CD4-positive, CD25-positive, alpha-beta regulatory T cell (primary cell): Measurements from ENCODE around the gene DHRSX. TPM values are rescaled to one million over a fixed set of nuclear protein-coding genes. Genes with fewer than 3 reads are reported as not detected.

Experiments
- ATAC-seq, 2 donors: fragments of 150-1000 bp; cut with Tn5 transposase; one replicate each; pipeline ENCODE4 v1.10.0; 2021; ENCODE audit warnings: low read depth in 2 of 2, moderate number of reproducible peaks in 2 of 2, moderate library complexity in 1 of 2
- DNase-seq, 3 donors: peaks; one replicate each; pipeline versions ENCODE4 v3.0.0 to v3.0.0-alpha.2; 2012 to 2022; ENCODE audit warnings: mixed read lengths in 1 of 3
- H3K27ac ChIP-seq: one replicate; pipeline ENCODE4 v1.7.0; 2013; ENCODE audit warnings: mild to moderate bottlenecking, low read length; ENCODE audit not compliant: insufficient read depth, poor library complexity, severe bottlenecking
- H3K27me3 ChIP-seq: one replicate; pipeline ENCODE4 v1.7.0; 2013; ENCODE audit warnings: low read length; ENCODE audit not compliant: control insufficient read depth, insufficient read depth
- H3K36me3 ChIP-seq: one replicate; pipeline ENCODE4 v1.7.0; 2013; ENCODE audit warnings: mild to moderate bottlenecking, low read length, moderate library complexity; ENCODE audit not compliant: control insufficient read depth, insufficient read depth
- H3K4me1 ChIP-seq: 2 replicates; pipeline ENCODE4 v1.7.0; 2013; ENCODE audit warnings: mild to moderate bottlenecking, low read length; ENCODE audit not compliant: insufficient read depth, control insufficient read depth, poor library complexity, severe bottlenecking
- H3K4me3 ChIP-seq: one replicate; pipeline ENCODE4 v1.7.0; 2013; ENCODE audit warnings: low read depth, mild to moderate bottlenecking, low read length, moderate library complexity
- H3K9me3 ChIP-seq, 2 experiments: 1 replicate in 1 of 2; 2 replicates in 1 of 2; pipeline ENCODE4 v1.7.0; 2013; ENCODE audit warnings: low read length in 2 of 2, mild to moderate bottlenecking in 1 of 2, moderate library complexity in 1 of 2; ENCODE audit not compliant: control insufficient read depth in 2 of 2
- H3K27ac Mint-ChIP-seq, 3 donors: one replicate each; pipeline ENCODE4 v1.8.0; 2020 to 2022; ENCODE audit warnings: mild to moderate bottlenecking in 3 of 3, mixed read lengths in 3 of 3, moderate library complexity in 2 of 3
- H3K27me3 Mint-ChIP-seq: one replicate; pipeline ENCODE4 v1.8.0; 2022; ENCODE audit warnings: mild to moderate bottlenecking, mixed read lengths
- H3K36me3 Mint-ChIP-seq: one replicate; pipeline ENCODE4 v1.8.0; 2020; ENCODE audit warnings: mixed read lengths
- H3K4me1 Mint-ChIP-seq, 4 donors: one replicate each; pipeline ENCODE4 v1.8.0; 2020 to 2022; ENCODE audit warnings: mixed read lengths in 4 of 4, mild to moderate bottlenecking in 1 of 4
- H3K4me3 Mint-ChIP-seq, 4 donors: one replicate each; pipeline ENCODE4 v1.8.0; 2020 to 2022; ENCODE audit warnings: mild to moderate bottlenecking in 4 of 4, mixed read lengths in 4 of 4, moderate library complexity in 3 of 4
- H3K9me3 Mint-ChIP-seq, 7 donors: one replicate each; pipeline ENCODE4 v1.8.0; 2020 to 2022; ENCODE audit warnings: mixed read lengths in 7 of 7, mild to moderate bottlenecking in 3 of 7, moderate library complexity in 2 of 7
- polyA plus RNA-seq, 4 donors: library from polyadenylated mRNA; unstranded; fragments of 300-500 nt; fragmentation: Illumina TruSeq; gene quantifications; one replicate each; pipeline ENCODE4 v1.2.3, GENCODE V29; 2021
- total RNA-seq: library from RNA; stranded (reverse); gene quantifications from one replicate; pipeline ENCODE4 v1.2.3, GENCODE V29; 2022

The DHRSX gene
- total and polyA plus RNA-seq, 5 donors from 2014 or later: 16.5 to 21.8 (median 18.4) TPM

DNA sequence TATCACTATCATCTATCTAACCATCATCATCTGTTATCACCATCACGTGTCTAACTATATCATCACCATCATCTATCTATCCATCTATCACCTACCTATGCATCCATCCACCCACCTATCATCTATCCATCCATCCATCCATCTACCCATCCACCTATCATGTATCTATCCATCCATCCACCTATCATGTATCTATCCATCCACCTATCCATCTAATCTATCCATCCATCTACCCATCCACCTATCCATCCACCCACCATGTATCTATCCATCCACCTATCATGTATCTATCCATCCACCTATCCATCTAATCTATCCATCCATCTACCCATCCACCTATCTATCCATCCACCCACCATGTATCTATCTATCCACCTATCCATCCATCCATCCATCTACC lies 316.7 kb downstream of the DHRSX start:
- Histone ChIP-seq H3K4me1 (no peaks in the 10 kb centered on the region), H3K4me3 (no peak overlapping the region), H3K27ac (no peak overlapping the region), H3K36me3 (no peaks in the 10 kb centered on the region), H3K9me3 (peaks cover 0 to 14% of the 10 kb centered on the region in 2 experiments), H3K27me3 (no peaks in the 10 kb centered on the region)
- peaks cover 0 to 10% (median 3%) of the 10 kb centered on the region in 7 donors for H3K9me3 Mint-ChIP-seq
- peaks cover 9% of the 10 kb centered on the region for H3K36me3 Mint-ChIP-seq
- no peak overlapping the region for H3K4me3 Mint-ChIP-seq
- no peak overlapping the region for H3K27ac Mint-ChIP-seq
- H3K27me3 Mint-ChIP-seq: no peaks in the 10 kb centered on the region
- DNase-seq (no peak), ATAC-seq (no peak)
- no peaks in the 10 kb centered on the region for H3K4me1 Mint-ChIP-seq

DNA sequence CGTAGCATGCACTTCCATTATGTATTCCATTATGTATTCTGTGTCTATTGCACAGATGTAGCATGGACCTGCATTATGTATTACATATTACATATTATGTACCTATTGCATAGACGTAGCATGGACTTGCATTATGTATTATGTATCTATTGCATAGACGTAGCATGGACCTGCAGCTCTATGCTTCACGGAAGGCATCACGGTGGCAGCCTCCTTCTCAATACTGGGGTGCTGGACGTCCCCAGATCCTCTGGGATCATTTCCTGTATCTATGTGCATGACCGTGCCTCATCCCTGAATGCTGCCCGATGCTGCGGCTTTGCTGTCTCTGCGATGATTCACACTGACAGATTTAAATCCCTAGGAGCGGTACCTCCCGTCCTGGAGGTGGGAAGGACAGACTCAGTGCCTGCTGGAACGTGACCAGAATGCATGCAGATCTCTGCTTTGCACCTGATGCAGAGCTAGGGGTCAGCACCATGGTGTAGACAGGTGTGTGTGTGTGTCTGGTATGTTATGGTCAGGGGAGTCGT lies 317.5 kb downstream of the DHRSX start:
- no peaks in the 10 kb centered on the region for H3K4me1 Mint-ChIP-seq
- H3K4me3 Mint-ChIP-seq: no peak overlapping the region
- no peak for ATAC-seq
- Histone ChIP-seq H3K27ac (no peak overlapping the region), H3K4me1 (no peaks in the 10 kb centered on the region), H3K36me3 (no peaks in the 10 kb centered on the region), H3K4me3 (no peak overlapping the region), H3K9me3 (peaks cover 0 to 14% of the 10 kb centered on the region in 2 experiments), H3K27me3 (no peaks in the 10 kb centered on the region)
- H3K36me3 Mint-ChIP-seq: peaks cover 9% of the 10 kb centered on the region
- no peaks in the 10 kb centered on the region for H3K27me3 Mint-ChIP-seq
- H3K27ac Mint-ChIP-seq: no peak overlapping the region
- no peak for DNase-seq
- H3K9me3 Mint-ChIP-seq: peaks cover 0 to 6% (median 1%) of the 10 kb centered on the region in 7 donors

- Histone ChIP-seq H3K27ac (no peak overlapping the region), H3K9me3 (peaks cover 2 to 4% of the 10 kb centered on the region in 2 experiments), H3K4me3 (no peak overlapping the region), H3K27me3 (no peaks in the 10 kb centered on the region), H3K36me3 (no peaks in the 10 kb centered on the region), H3K4me1 (no peaks in the 10 kb centered on the region)
- Mint-ChIP-seq H3K27me3 (no peaks in the 10 kb centered on the region), H3K9me3 (peaks cover 0 to 12% (median 7%) of the 10 kb centered on the region in 7 donors), H3K36me3 (peaks cover 8% of the 10 kb centered on the region), H3K27ac (no peak overlapping the region), H3K4me3 (no peak overlapping the region), H3K4me1 (no peaks in the 10 kb centered on the region)
- ATAC-seq (no peak), DNase-seq (no peak)
Measured at GRCh38 chrX:2177541-2177940, 323.2 kb downstream of the DHRSX start.

GRCh38 chrX:2176733-2177132 lies 324.0 kb downstream of the DHRSX start:
- DNase-seq (no peak), ATAC-seq (no peak)
- peaks cover 6% of the 10 kb centered on the region for H3K36me3 Mint-ChIP-seq
- H3K27ac ChIP-seq: no peak overlapping the region
- H3K36me3 ChIP-seq: no peaks in the 10 kb centered on the region
- no peaks in the 10 kb centered on the region for H3K27me3 ChIP-seq
- H3K4me1 ChIP-seq: no peaks in the 10 kb centered on the region
- peaks cover 2 to 4% of the 10 kb centered on the region in 2 experiments for H3K9me3 ChIP-seq
- H3K27ac Mint-ChIP-seq: no peak overlapping the region
- no peaks in the 10 kb centered on the region for H3K27me3 Mint-ChIP-seq
- H3K9me3 Mint-ChIP-seq: peaks cover 0 to 12% (median 7%) of the 10 kb centered on the region in 7 donors
- no peak overlapping the region for H3K4me3 Mint-ChIP-seq
- H3K4me1 Mint-ChIP-seq: no peaks in the 10 kb centered on the region
- no peak overlapping the region for H3K4me3 ChIP-seq

DNA sequence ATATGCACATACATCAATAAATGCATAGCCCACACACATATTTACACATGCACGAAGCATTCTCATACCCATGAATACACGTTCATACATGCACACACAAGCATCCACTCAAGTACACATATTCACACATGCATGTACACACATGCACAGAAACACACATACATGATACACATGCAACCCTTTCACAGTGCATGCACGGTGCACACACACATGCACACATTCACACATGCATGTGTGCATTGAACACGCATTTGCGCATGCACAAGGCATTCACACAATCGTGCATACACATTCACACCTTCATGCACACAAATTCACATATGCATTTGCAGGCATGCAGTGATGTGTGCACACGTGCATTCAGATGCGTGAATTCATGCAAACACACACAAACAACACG lies 324.5 kb downstream of the DHRSX start:
- peaks cover 6% of the 10 kb centered on the region for H3K36me3 Mint-ChIP-seq
- no peak overlapping the region for H3K4me3 Mint-ChIP-seq
- H3K9me3 ChIP-seq: peaks cover 2 to 4% of the 10 kb centered on the region in 2 experiments

DNA sequence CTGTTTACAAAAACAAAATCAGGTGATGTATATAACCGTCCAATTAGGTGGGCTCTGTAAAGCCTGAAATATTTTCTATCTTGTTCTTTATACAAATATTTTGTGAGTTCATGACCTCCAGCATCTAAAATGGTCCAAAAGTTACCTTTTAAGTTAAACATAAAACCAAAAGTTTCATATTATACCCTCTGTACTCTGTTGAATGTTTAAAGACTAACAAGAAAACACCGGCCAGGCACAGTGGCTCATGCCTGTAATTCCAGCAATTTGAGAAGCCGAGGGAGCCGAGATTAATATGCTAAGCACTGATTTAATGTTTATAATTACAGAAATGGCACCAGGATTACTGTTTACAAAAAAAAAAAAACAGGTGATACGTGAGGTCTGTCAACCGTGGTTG lies 328.4 kb downstream of the DHRSX start:
- ATAC-seq (no peak), DNase-seq (no peak)
- Mint-ChIP-seq H3K4me1 (no peaks in the 10 kb centered on the region), H3K9me3 (peaks cover 0 to 26% (median 8%) of the 10 kb centered on the region in 7 donors), H3K36me3 (peaks cover 6% of the 10 kb centered on the region), H3K4me3 (peak overlapping the region in 1 of 4 donors; percentile 5), H3K27ac (no peak overlapping the region), H3K27me3 (no peaks in the 10 kb centered on the region)
- Histone ChIP-seq H3K27me3 (no peaks in the 10 kb centered on the region), H3K27ac (no peak overlapping the region), H3K4me1 (no peaks in the 10 kb centered on the region), H3K4me3 (no peak overlapping the region), H3K36me3 (no peaks in the 10 kb centered on the region), H3K9me3 (peaks cover 2 to 4% of the 10 kb centered on the region in 2 experiments)

More for the DNA sequence above, 324.5 kb downstream of the DHRSX start:
- Histone ChIP-seq H3K4me3 (no peak overlapping the region), H3K27me3 (no peaks in the 10 kb centered on the region), H3K36me3 (no peaks in the 10 kb centered on the region), H3K27ac (no peak overlapping the region), H3K4me1 (no peaks in the 10 kb centered on the region)
- H3K27ac Mint-ChIP-seq: no peak overlapping the region
- ATAC-seq: no peak
- H3K9me3 Mint-ChIP-seq: peaks cover 0 to 12% (median 7%) of the 10 kb centered on the region in 7 donors
- DNase-seq: no peak
- H3K4me1 Mint-ChIP-seq: no peaks in the 10 kb centered on the region
- no peaks in the 10 kb centered on the region for H3K27me3 Mint-ChIP-seq

Other genes starting within 250 kb of the DHRSX start
- 19.5 TPM for gene ZBED1, start within 50 bp of the DHRSX start, total RNA-seq
- gene ZBED1, start within 50 bp of the DHRSX start, polyA plus RNA-seq: 10 to 100 TPM; 28.5 to 39.2 (median 32.5) TPM
- gene CD99, start 190.3 kb upstream of the DHRSX start, total RNA-seq: 286 TPM
- 100 to 1,000 TPM; 291 to 459 (median 385) TPM for gene CD99, start 190.3 kb upstream of the DHRSX start, polyA plus RNA-seq